HepG2 (cell line): ENCODE results near the gene ACP5. TPM values are rescaled to one million over a fixed set of nuclear protein-coding genes. Genes with fewer than 3 reads are reported as not detected.
"Not testable (repeated sequence)": the region's sequence is repeated elsewhere in the genome, so short reads cannot be mapped to it uniquely, and the experiment has no call there.

Experiments
- ATAC-seq: fragments of 200-7000 bp; cut with Tn5 transposase; 3 replicates; pipeline ENCODE4 v1.9.1; 2020; ENCODE audit warnings: mild to moderate bottlenecking, moderate library complexity
- BruUV-seq: library from RNA; stranded (reverse); fragments of 400-500 nt; replicated peaks from 2 replicates; lab custom pipeline; 2021; lab: Mats Ljungman, UMichigan
- CTCF ChIA-PET: fragments of 300-600 bp; formaldehyde crosslinking; extraction: SDS; loops from one replicate; lab custom pipeline; 2021; ENCODE audit warnings: low total read pairs, inconsistent platforms, low intra/inter-chr PET ratio; lab: Yijun Ruan, JAX
- POLR2A ChIA-PET: fragments of 350-600 bp; sonication (Branson Sonifier 250); formaldehyde crosslinking; loops from one replicate; lab custom pipeline; 2020; ENCODE audit warnings: antibody characterized with exemption, inconsistent platforms; lab: Yijun Ruan, JAX
- DNase-seq: peaks from one replicate; pipeline ENCODE4 v3.0.0-alpha.2; 2015; ENCODE audit warnings: low spot score
- FAIRE-seq: peaks from 3 replicates; lab custom pipeline; 2011; peaks lifted over from hg19 to GRCh38; lab: Jason Lieb, UNC
- H2AFZ ChIP-seq: one replicate; pipeline ENCODE4 v1.6.1; 2011; ENCODE audit warnings: low read length, inconsistent platforms
- H3K27ac ChIP-seq: fragments of 300-600 bp; 3 replicates; pipeline ENCODE4 v1.8.0; 2011; ENCODE audit warnings: mixed run types, mild to moderate bottlenecking, mixed read lengths, low read length, inconsistent platforms; ENCODE audit not compliant: insufficient read depth; ENCODE audit errors: extremely low read length
- H3K27me3 ChIP-seq, 2 experiments: fragments of 200-600 bp in 1 of 2; 2 replicates in 1 of 2; 3 replicates in 1 of 2; pipeline versions ENCODE4 v1.6.0 to v1.8.0; 2011; ENCODE audit warnings: low read length in 2 of 2, mild to moderate bottlenecking in 2 of 2, moderate library complexity in 2 of 2, inconsistent platforms in 1 of 2; ENCODE audit not compliant: insufficient read depth in 2 of 2, control insufficient read depth in 1 of 2
- H3K36me3 ChIP-seq, 2 experiments: fragments of 200-600 bp in 1 of 2; replicated peaks in 1 of 2; 2 replicates in 1 of 2; 3 replicates in 1 of 2; pipeline versions ENCODE4 v1.5.1 to v1.8.0; 2011; ENCODE audit warnings: low read length in 2 of 2, inconsistent platforms in 1 of 2; ENCODE audit not compliant: insufficient read depth in 2 of 2, control insufficient read depth in 1 of 2
- H3K4me1 ChIP-seq: 2 replicates; pipeline ENCODE4 v1.5.1; 2012; ENCODE audit warnings: low read length, inconsistent platforms; ENCODE audit not compliant: insufficient read depth
- H3K4me2 ChIP-seq: 2 replicates; pipeline ENCODE4 v1.6.0; 2011; ENCODE audit warnings: low read depth, low read length, inconsistent platforms
- H3K4me3 ChIP-seq, 3 experiments: fragments of 200-600 bp in 1 of 3; sonication (generic), shearing (Covaris generic) in 1 of 3; replicated peaks in 1 of 3; 2 replicates each; pipeline ENCODE4 v1.5.1; 2011 to 2016; ENCODE audit warnings: low read length in 3 of 3, inconsistent platforms in 2 of 3, low read depth in 2 of 3, mild to moderate bottlenecking in 2 of 3, control low read depth in 1 of 3, mixed read lengths in 1 of 3; ENCODE audit not compliant: insufficient read depth in 1 of 3
- H3K79me2 ChIP-seq: one replicate; pipeline ENCODE4 v1.6.1; 2011; ENCODE audit warnings: low read length, inconsistent platforms; ENCODE audit not compliant: insufficient read depth
- H3K9ac ChIP-seq: 2 replicates; pipeline ENCODE4 v1.6.0; 2011; ENCODE audit warnings: mild to moderate bottlenecking, low read depth, low read length, inconsistent platforms; ENCODE audit not compliant: insufficient read depth
- H3K9me3 ChIP-seq: 2 replicates; pipeline ENCODE4 v1.5.1; 2012; ENCODE audit warnings: mild to moderate bottlenecking, low read length
- H4K20me1 ChIP-seq: 2 replicates; pipeline ENCODE4 v1.6.0; 2011; ENCODE audit warnings: inconsistent platforms, mild to moderate bottlenecking, low read length, moderate library complexity; ENCODE audit not compliant: insufficient read depth
- CCDC6 ChIP-seq: sonication (generic); formaldehyde crosslinking; IDR thresholded peaks from 2 replicates; pipeline ENCODE4 v1.8.1; 2022; ENCODE audit warnings: mild to moderate bottlenecking, missing genetic modification reagents, moderate library complexity
- ISX ChIP-seq: sonication (generic); formaldehyde crosslinking; conservative IDR thresholded peaks from 2 replicates; pipeline ENCODE4 v1.5.0; 2020; ENCODE audit warnings: missing genetic modification reagents
- RAD51 ChIP-seq: fragments of 450-650 bp; IDR thresholded peaks from 2 replicates; pipeline ENCODE4 v1.6.1; 2016; ENCODE audit warnings: borderline replicate concordance
- TMF1 ChIP-seq: sonication (generic); formaldehyde crosslinking; IDR thresholded peaks from 2 replicates; pipeline ENCODE4 v1.8.1; 2022; ENCODE audit warnings: low read depth, missing genetic modification reagents
- TOE1 ChIP-seq: sonication (generic); formaldehyde crosslinking; IDR thresholded peaks from 2 replicates; pipeline ENCODE4 v1.4.0; 2020; ENCODE audit warnings: mild to moderate bottlenecking, missing genetic modification reagents
- TRIM24 ChIP-seq: sonication (generic); formaldehyde crosslinking; IDR thresholded peaks from 2 replicates; pipeline ENCODE4 v1.8.0; 2022; ENCODE audit warnings: mild to moderate bottlenecking, missing genetic modification reagents
- ZFP36L1 ChIP-seq: sonication (generic); formaldehyde crosslinking; IDR thresholded peaks from 2 replicates; pipeline ENCODE4 v1.8.0; 2022; ENCODE audit warnings: mild to moderate bottlenecking, missing genetic modification reagents, moderate library complexity
- ZNF614 ChIP-seq: IDR thresholded peaks from 2 replicates; pipeline ENCODE4 v1.6.1; 2018; ENCODE audit warnings: missing biosample characterization, missing genetic modification reagents, inconsistent platforms, borderline replicate concordance
- ZNF776 ChIP-seq: sonication (generic); formaldehyde crosslinking; IDR thresholded peaks from 2 replicates; pipeline ENCODE4 v1.4.0; 2020; ENCODE audit warnings: mild to moderate bottlenecking, missing genetic modification reagents
- WGBS: methylation state at CpG from one replicate; pipeline ENCODE4 v1.1.6; 2017; ENCODE audit warnings: low lambda C conversion rate; 5-methylcytosine and 5-hydroxymethylcytosine counted together
- in situ Hi-C: cut with HindIII; loops from 2 replicates; pipeline ENCODE4 v1.10.0; 2017; ENCODE audit warnings: low pct_unique_long_range_greater_than_20kb; ENCODE audit not compliant: extremely low pct_ligation_motif_present
- intact Hi-C: fragments of 100-400 bp; cut with micrococcal nuclease; formaldehyde crosslinking; loops from one replicate; pipeline ENCODE4 v1.10.0; 2022; ENCODE audit not compliant: unreplicated experiment
- polyA plus RNA-seq, 8 experiments: library from polyadenylated mRNA; depleted of rRNA in 3 of 8; stranded (reverse) in 7 of 8; unstranded in 1 of 8; fragments of >200 nt; fragmentation: Illumina TruSeq in 4 of 8; extraction: Trizol in 4 of 8; gene quantifications; 2 replicates each; pipeline versions ENCODE4 v1.2.1 to v1.2.3, GENCODE V29; 2011 to 2016; ENCODE audit warnings: low read depth in 4 of 8, missing spikeins in 1 of 8, mixed read lengths in 1 of 8; ENCODE audit not compliant: insufficient read depth in 1 of 8
- total RNA-seq, 5 experiments: library from RNA; depleted of rRNA; stranded (reverse); fragments of >200 nt; fragmentation: Illumina TruSeq; extraction: Trizol; gene quantifications; 2 replicates each; pipeline ENCODE4 v1.2.3, GENCODE V29; 2016; ENCODE audit warnings: low read depth in 1 of 5
- TF ChIP-seq, protein P1 (sequence below): IDR thresholded peaks from 2 replicates; pipeline ENCODE4 v1.6.1; 2016; ENCODE audit warnings: low read depth, borderline replicate concordance
- TF ChIP-seq, protein P2 (sequence below): sonication (generic); formaldehyde crosslinking; IDR thresholded peaks from 2 replicates; pipeline ENCODE4 v1.9.0; 2021; ENCODE audit warnings: missing genetic modification reagents, mild to moderate bottlenecking, borderline replicate concordance

Gene ACP5
- total and polyA plus RNA-seq, 2 of the 13 experiments (the other 11 are each of a cell fraction or from before 2014, with no cell fraction given) = 1.3 to 6.7 TPM

DNA sequence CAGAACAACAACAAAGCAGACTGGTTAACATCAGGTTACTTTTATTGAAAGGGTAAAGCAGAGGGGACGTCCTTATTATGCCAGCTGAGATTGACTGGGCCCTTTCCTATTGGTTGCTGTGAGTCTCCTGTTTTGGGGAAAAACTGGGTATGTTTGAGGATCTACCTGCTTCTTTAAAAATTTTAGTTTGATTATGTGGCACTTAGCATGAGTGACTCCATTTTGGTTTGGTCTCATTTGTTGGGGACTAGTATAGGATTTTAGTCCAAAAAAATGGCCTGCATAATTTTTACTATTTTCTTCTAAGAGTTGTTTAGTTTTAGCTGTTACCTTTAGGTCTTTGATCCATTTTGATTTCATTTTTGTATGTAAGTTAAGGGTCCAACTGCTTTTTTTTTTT, 34.3 kb upstream of the ACP5 start:
- H2AFZ ChIP-seq = no peak overlapping the region
- no peak overlapping the region for H3K4me2 ChIP-seq
- TF ChIP-seq ZNF614 (CRISPR knock-in tag) = no peak
- no peak for TF ChIP-seq TMF1 (CRISPR knock-in tag)
- no peak for TF ChIP-seq ZFP36L1 (CRISPR knock-in tag)
- no peak for TF ChIP-seq CCDC6 (CRISPR knock-in tag)
- TF ChIP-seq, protein P1, sequence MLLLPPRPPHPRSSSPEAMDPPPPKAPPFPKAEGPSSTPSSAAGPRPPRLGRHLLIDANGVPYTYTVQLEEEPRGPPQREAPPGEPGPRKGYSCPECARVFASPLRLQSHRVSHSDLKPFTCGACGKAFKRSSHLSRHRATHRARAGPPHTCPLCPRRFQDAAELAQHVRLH (CRISPR knock-in tag) = no peak
- TF ChIP-seq ZNF776 = no peak
- TF ChIP-seq TOE1 (CRISPR knock-in tag) = no peak
- TF ChIP-seq TRIM24 (CRISPR knock-in tag) = no peak
- no peaks in the 10 kb centered on the region for H3K27me3 ChIP-seq
- peaks cover 3 to 11% of the 10 kb centered on the region in 2 experiments; a peak in 3 of 5 replicates for H3K36me3 ChIP-seq
- ChIA-PET POLR2A (interaction anchor here (0.9 kb wide), 1 partner anchor 53 kb away, joined by 3 read pairs; the partner anchor contains the start of gene ELOF1), CTCF (no interaction called here)
- H3K9me3 ChIP-seq = no peaks in the 10 kb centered on the region
- no peak for DNase-seq
- in situ Hi-C loops = no loop called here
- H3K79me2 ChIP-seq = no peaks in the 10 kb centered on the region
- FAIRE-seq = no peak
- no peak overlapping the region for H3K9ac ChIP-seq
- no peak overlapping the region for H3K4me3 ChIP-seq
- WGBS = 100% methylated on average over 1 of the region's 1 CpG
- intact Hi-C loops = no loop called here
- H4K20me1 ChIP-seq = no peaks in the 10 kb centered on the region
- H3K27ac ChIP-seq = no peak overlapping the region
- no peaks in the 10 kb centered on the region for H3K4me1 ChIP-seq
- no TSS peak for BruUV-seq
- no peak for ATAC-seq

DNA sequence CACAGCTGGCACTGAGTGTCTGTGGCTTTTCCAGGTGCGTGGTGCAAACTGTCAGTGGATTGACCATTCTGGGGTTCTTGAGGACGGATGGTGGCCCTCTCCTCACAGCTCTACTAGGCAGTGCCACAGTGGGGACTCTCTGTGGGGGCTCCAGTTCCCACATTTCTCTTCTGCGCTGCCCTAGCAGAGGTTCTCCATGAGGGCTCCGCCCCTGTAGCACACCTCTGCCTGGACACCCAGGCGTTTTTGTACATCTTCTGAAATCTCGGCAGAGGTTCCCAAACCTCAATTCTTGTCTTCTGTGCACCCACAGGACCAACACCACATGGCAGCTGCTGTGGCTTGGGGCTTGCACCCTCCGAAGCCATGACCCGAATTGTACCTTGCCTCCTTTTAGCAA, 29.0 kb upstream of the ACP5 start:
- no peak overlapping the region for H3K9ac ChIP-seq
- WGBS = 100% methylated on average over 6 of the region's 8 CpGs
- H3K4me3 ChIP-seq = no peak overlapping the region
- H3K27ac ChIP-seq = no peak overlapping the region
- H3K9me3 ChIP-seq = no peaks in the 10 kb centered on the region; the same call in 1 of the 2 replicates
- no TSS peak for BruUV-seq
- H3K36me3 ChIP-seq = peaks cover 0 to 12% of the 10 kb centered on the region in 2 experiments; a peak in 4 of 5 replicates
- POLR2A ChIA-PET = interaction anchor here (1.0 kb wide), 1 partner anchor 9 kb away, joined by 3 read pairs; the partner anchor contains the start of gene ZNF627
- H3K27me3 ChIP-seq = no peaks in the 10 kb centered on the region
- no peak for FAIRE-seq
- H4K20me1 ChIP-seq = no peaks in the 10 kb centered on the region
- in situ Hi-C loops (no loop called here), intact Hi-C loops (no loop called here)
- CTCF ChIA-PET = no interaction called here
- peaks cover 12% of the 10 kb centered on the region for H3K4me1 ChIP-seq
- peaks cover 21% of the 10 kb centered on the region for H3K79me2 ChIP-seq
- DNase-seq = no peak
- no peak for TF ChIP-seq ISX (CRISPR knock-in tag)
- TF ChIP-seq RAD51 = no peak
- TF ChIP-seq, protein P2, sequence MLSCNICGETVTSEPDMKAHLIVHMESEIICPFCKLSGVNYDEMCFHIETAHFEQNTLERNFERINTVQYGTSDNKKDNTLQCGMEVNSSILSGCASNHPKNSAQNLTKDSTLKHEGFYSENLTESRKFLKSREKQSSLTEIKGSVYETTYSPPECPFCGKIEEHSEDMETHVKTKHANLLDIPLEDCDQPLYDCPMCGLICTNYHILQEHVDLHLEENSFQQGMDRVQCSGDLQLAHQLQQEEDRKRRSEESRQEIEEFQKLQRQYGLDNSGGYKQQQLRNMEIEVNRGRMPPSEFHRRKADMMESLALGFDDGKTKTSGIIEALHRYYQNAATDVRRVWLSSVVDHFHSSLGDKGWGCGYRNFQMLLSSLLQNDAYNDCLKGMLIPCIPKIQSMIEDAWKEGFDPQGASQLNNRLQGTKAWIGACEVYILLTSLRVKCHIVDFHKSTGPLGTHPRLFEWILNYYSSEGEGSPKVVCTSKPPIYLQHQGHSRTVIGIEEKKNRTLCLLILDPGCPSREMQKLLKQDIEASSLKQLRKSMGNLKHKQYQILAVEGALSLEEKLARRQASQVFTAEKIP (CRISPR knock-in tag) = no peak
- H3K4me2 ChIP-seq = no peak overlapping the region
- no peak for ATAC-seq
- no peak overlapping the region for H2AFZ ChIP-seq

DNA sequence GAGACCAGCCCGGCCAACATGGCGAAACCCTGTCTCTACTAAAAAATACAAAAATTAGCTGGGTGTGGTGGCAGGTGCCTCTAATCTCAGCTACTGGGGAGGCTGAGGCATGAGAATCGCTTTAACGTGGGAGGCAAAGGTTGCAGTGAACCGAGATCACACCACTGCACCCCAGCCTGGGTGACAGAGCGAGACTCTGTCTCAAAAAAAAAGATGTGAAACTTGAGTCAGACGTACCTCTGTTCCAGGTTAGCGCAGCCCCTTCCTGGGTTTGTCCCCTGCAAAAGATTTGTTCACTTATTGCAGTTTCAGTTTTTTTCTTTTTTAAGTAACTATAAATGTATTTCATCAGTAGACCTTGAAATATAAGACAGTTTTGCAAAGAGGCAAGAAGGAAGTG, 22.3 kb upstream of the ACP5 start:
- peaks cover 47% of the 10 kb centered on the region for H3K79me2 ChIP-seq
- H3K36me3 ChIP-seq, H3K27me3 ChIP-seq, H2AFZ ChIP-seq, H4K20me1 ChIP-seq, ATAC-seq, H3K9me3 ChIP-seq, in situ Hi-C loops, DNase-seq, H3K9ac ChIP-seq, FAIRE-seq, H3K27ac ChIP-seq, CTCF ChIA-PET, H3K4me3 ChIP-seq, intact Hi-C loops, BruUV-seq: not testable (repeated sequence)
- H3K4me2 ChIP-seq = 0 out of 2 replicates have a peak overlapping the region, but pooled peaks have one; percentile 6
- WGBS = 93% methylated on average over 8 of the region's 8 CpGs
- POLR2A ChIA-PET = interaction anchor here (0.6 kb wide), 2 partner anchors 23 to 41 kb away, joined by 3 read pairs; partner anchors contain the start of gene ELOF1
- peaks cover 45% of the 10 kb centered on the region for H3K4me1 ChIP-seq
